H1 (cell line): ENCODE measurements around the gene SLC1A1. TPM values are rescaled to one million over a fixed set of nuclear protein-coding genes. Genes with fewer than 3 reads are reported as not detected.

Source experiments
- CTCF ChIA-PET: fragments of 300-600 bp; sonication (Branson Sonifier 250); formaldehyde crosslinking; loops from one replicate; lab custom pipeline; 2021; ENCODE audit not compliant: partially characterized antibody; lab: Charles Lee
- POLR2A ChIA-PET: fragments of 300-600 bp; sonication (Branson Sonifier 250); formaldehyde crosslinking; loops from one replicate; lab custom pipeline; 2021; ENCODE audit warnings: inconsistent platforms; ENCODE audit not compliant: partially characterized antibody; lab: Charles Lee
- DNase-seq, 2 experiments: peaks; one replicate each; pipeline versions ENCODE4 v3.0.0 to v3.0.0-alpha.2; 2010 to 2022; ENCODE audit warnings: low spot score in 2 of 2, low read depth in 1 of 2, mixed read lengths in 1 of 2
- FAIRE-seq: peaks from 2 replicates; lab custom pipeline; 2011; peaks lifted over from hg19 to GRCh38; lab: Jason Lieb, UNC
- H2AFZ ChIP-seq: 2 replicates; pipeline ENCODE4 v1.8.1; 2012; ENCODE audit warnings: low read length, inconsistent platforms
- H2AK5ac ChIP-seq: 2 replicates; pipeline ENCODE4 v1.6.1; 2013; ENCODE audit warnings: low read depth, low read length
- H2BK120ac ChIP-seq: replicated peaks from 2 replicates; pipeline ENCODE3; 2013; ENCODE audit warnings: low read depth, low read length, inconsistent platforms
- H2BK12ac ChIP-seq: 2 replicates; pipeline ENCODE4 v1.6.1; 2013; ENCODE audit warnings: low read depth, low read length
- H2BK15ac ChIP-seq: 2 replicates; pipeline ENCODE4 v1.6.1; 2013; ENCODE audit warnings: low read length
- H2BK20ac ChIP-seq: 2 replicates; pipeline ENCODE4 v1.6.1; 2013; ENCODE audit warnings: low read length
- H2BK5ac ChIP-seq: 2 replicates; pipeline ENCODE4 v1.6.1; 2013; ENCODE audit warnings: low read depth, low read length
- H3K14ac ChIP-seq: 2 replicates; pipeline ENCODE4 v1.6.1; 2013; ENCODE audit warnings: inconsistent platforms; ENCODE audit not compliant: insufficient read length
- H3K18ac ChIP-seq: 2 replicates; pipeline ENCODE4 v1.6.1; 2013; ENCODE audit warnings: low read length; ENCODE audit errors: extremely low read depth
- H3K23ac ChIP-seq: 2 replicates; pipeline ENCODE4 v1.6.1; 2013; ENCODE audit warnings: inconsistent platforms; ENCODE audit not compliant: insufficient read length
- H3K23me2 ChIP-seq: 2 replicates; pipeline ENCODE4 v1.6.1; 2013; ENCODE audit warnings: low read depth, low read length
- H3K27ac ChIP-seq: 2 replicates; pipeline ENCODE4 v1.6.1; 2011; ENCODE audit warnings: low read depth, low read length, inconsistent platforms
- H3K27me3 ChIP-seq, 4 experiments: replicated peaks in 1 of 4; 1 replicate in 1 of 4; 2 replicates in 3 of 4; pipeline versions ENCODE4 v1.6.1 to v1.8.1; 2011 to 2013; ENCODE audit warnings: low read length in 3 of 4, mild to moderate bottlenecking in 3 of 4, inconsistent platforms in 2 of 4, mixed read lengths in 2 of 4, moderate library complexity in 1 of 4; ENCODE audit not compliant: control insufficient read depth in 3 of 4, insufficient read depth in 3 of 4; ENCODE audit errors: extremely low read depth in 1 of 4
- H3K36me3 ChIP-seq, 4 experiments: 2 replicates each; pipeline versions ENCODE4 v1.6.1 to v1.8.1; 2011 to 2013; ENCODE audit warnings: mild to moderate bottlenecking in 4 of 4, low read length in 3 of 4, moderate library complexity in 2 of 4, control low read depth in 1 of 4, inconsistent platforms in 1 of 4; ENCODE audit not compliant: insufficient read depth in 4 of 4, control insufficient read depth in 2 of 4
- H3K4ac ChIP-seq: replicated peaks from 2 replicates; pipeline ENCODE3; 2013; ENCODE audit warnings: low read length, low read depth, mixed read lengths, inconsistent platforms; ENCODE audit not compliant: insufficient read length
- H3K4me1 ChIP-seq, 4 experiments: replicated peaks in 1 of 4; 1 replicate in 1 of 4; 2 replicates in 3 of 4; pipeline versions ENCODE4 v1.6.1 to v1.8.1; 2011 to 2013; ENCODE audit warnings: low read length in 3 of 4, inconsistent platforms in 2 of 4, mixed read lengths in 1 of 4; ENCODE audit not compliant: insufficient read depth in 4 of 4, control insufficient read depth in 3 of 4
- H3K4me2 ChIP-seq, 2 experiments: 2 replicates each; pipeline versions ENCODE4 v1.6.1 to v1.8.1; 2011 to 2013; ENCODE audit warnings: low read depth in 2 of 2, low read length in 2 of 2, control low read depth in 1 of 2, inconsistent platforms in 1 of 2, mild to moderate bottlenecking in 1 of 2; ENCODE audit not compliant: insufficient read depth in 1 of 2
- H3K4me3 ChIP-seq, 4 experiments: fragments of 200-600, 300-600 bp in 1 of 4; sonication (generic), shearing (Covaris generic), sonication (Bioruptor Twin) in 1 of 4; 2 replicates each; pipeline versions ENCODE4 v1.5.1 to v1.8.1; 2011 to 2016; ENCODE audit warnings: low read length in 4 of 4, low read depth in 3 of 4, control low read depth in 2 of 4, inconsistent platforms in 2 of 4, mild to moderate bottlenecking in 2 of 4, mixed read lengths in 1 of 4, moderate library complexity in 1 of 4; ENCODE audit not compliant: insufficient read depth in 2 of 4; ENCODE audit errors: extremely low read depth in 1 of 4
- H3K56ac ChIP-seq: replicated peaks from 2 replicates; pipeline ENCODE3; 2013; ENCODE audit warnings: low read depth, mild to moderate bottlenecking, mixed read lengths, low read length, inconsistent platforms; ENCODE audit not compliant: insufficient read length
- H3K79me1 ChIP-seq: 2 replicates; pipeline ENCODE4 v1.6.1; 2013; ENCODE audit warnings: low read depth, low read length, control low read depth
- H3K79me2 ChIP-seq, 2 experiments: 2 replicates each; pipeline versions ENCODE4 v1.6.1 to v1.8.1; 2012 to 2013; ENCODE audit warnings: low read length in 2 of 2, mild to moderate bottlenecking in 2 of 2, inconsistent platforms in 1 of 2; ENCODE audit not compliant: insufficient read depth in 2 of 2, control insufficient read depth in 1 of 2
- H3K9ac ChIP-seq, 4 experiments: replicated peaks in 1 of 4; 1 replicate in 1 of 4; 2 replicates in 3 of 4; pipeline versions ENCODE4 v1.6.1 to v1.8.1; 2011 to 2013; ENCODE audit warnings: low read depth in 3 of 4, low read length in 3 of 4, control low read depth in 2 of 4, mild to moderate bottlenecking in 2 of 4, moderate library complexity in 2 of 4, inconsistent platforms in 1 of 4; ENCODE audit errors: extremely low read depth in 1 of 4
- H3K9me3 ChIP-seq, 2 experiments: 2 replicates each; pipeline versions ENCODE4 v1.6.1 to v1.8.1; 2012 to 2013; ENCODE audit warnings: mild to moderate bottlenecking in 2 of 2, moderate library complexity in 2 of 2, control low read depth in 1 of 2, inconsistent platforms in 1 of 2, low read depth in 1 of 2, low read length in 1 of 2, mixed read lengths in 1 of 2; ENCODE audit not compliant: insufficient read depth in 2 of 2
- H4K20me1 ChIP-seq, 2 experiments: replicated peaks in 1 of 2; 2 replicates each; pipeline versions ENCODE3 to v1.8.1; 2011 to 2013; ENCODE audit warnings: inconsistent platforms in 2 of 2, low read length in 2 of 2, mild to moderate bottlenecking in 1 of 2; ENCODE audit not compliant: insufficient read depth in 2 of 2, control insufficient read depth in 1 of 2
- H4K5ac ChIP-seq: 2 replicates; pipeline ENCODE4 v1.6.1; 2013; ENCODE audit warnings: low read length, low read depth, mixed read lengths, inconsistent platforms; ENCODE audit not compliant: insufficient read length
- H4K8ac ChIP-seq: 2 replicates; pipeline ENCODE4 v1.8.0; 2013; ENCODE audit warnings: mild to moderate bottlenecking, moderate library complexity, low read length, inconsistent platforms; ENCODE audit not compliant: insufficient read depth; ENCODE audit errors: extremely low read depth
- H4K91ac ChIP-seq: replicated peaks from 2 replicates; pipeline ENCODE3; 2013; ENCODE audit warnings: low read length, mixed read lengths, inconsistent platforms; ENCODE audit not compliant: insufficient read length
- CBX5 ChIP-seq: fragments of 300-800, 300-1000 bp; sonication (generic); IDR thresholded peaks from 2 replicates; pipeline ENCODE4 v1.7.1; 2016; ENCODE audit warnings: antibody characterized with exemption, low read length, low read depth
- SIRT6 ChIP-seq: IDR thresholded peaks from one replicate; pipeline ENCODE4 v1.7.1; 2012; ENCODE audit warnings: low read length, inconsistent platforms
- ZNF274 ChIP-seq: IDR thresholded peaks from 2 replicates; pipeline ENCODE4 v1.7.0; 2012; ENCODE audit warnings: low read length, borderline replicate concordance; ENCODE audit errors: extremely low read depth
- WGBS, 2 experiments: shearing (Covaris generic) in 1 of 2; methylation state at CpG; one replicate each; pipeline versions ENCODE4 v1.1.6 to v1.1.7; 2013 to 2015; ENCODE audit warnings: low lambda C conversion rate in 2 of 2, mixed read lengths in 2 of 2, inconsistent platforms in 1 of 2, low coverage in 1 of 2, missing lambda C conversion rate in 1 of 2; ENCODE audit not compliant: insufficient replicate concordance in 2 of 2, insufficient coverage in 1 of 2, insufficient read length in 1 of 2; ENCODE audit errors: extremely low coverage in 1 of 2, missing lambda C conversion rate in 1 of 2; 5-methylcytosine and 5-hydroxymethylcytosine counted together
- polyA plus RNA-seq, 7 experiments: library from polyadenylated mRNA; depleted of rRNA in 3 of 7; stranded (reverse) in 5 of 7; unstranded in 2 of 7; fragments of >200 nt in 5 of 7; fragments of 200-250 nt in 2 of 7; gene quantifications; 1 replicate in 5 of 7; 2 replicates in 1 of 7; 4 replicates in 1 of 7; pipeline versions ENCODE4 v1.2.1 to v1.2.3, GENCODE V29; 2011 to 2013; ENCODE audit warnings: missing spikeins in 2 of 7, mixed read lengths in 2 of 7
- total RNA-seq: library from RNA; stranded (reverse); fragmentation: NEBNext Ultra II Directional; extraction: Animal tissue kit (Norgen Biotek cat#: 25700); gene quantifications from 2 replicates; pipeline ENCODE4 v1.2.1, GENCODE V29; 2021
- TF ChIP-seq, protein P1 (sequence below): IDR thresholded peaks from 2 replicates; pipeline ENCODE4 v1.6.1; 2012; ENCODE audit warnings: inconsistent platforms

Gene SLC1A1
- total and polyA plus RNA-seq, 2 of the 8 experiments (the other 6 are each of a cell fraction or from before 2014, with no cell fraction given), result 4.7 to 11.7 TPM

DNA sequence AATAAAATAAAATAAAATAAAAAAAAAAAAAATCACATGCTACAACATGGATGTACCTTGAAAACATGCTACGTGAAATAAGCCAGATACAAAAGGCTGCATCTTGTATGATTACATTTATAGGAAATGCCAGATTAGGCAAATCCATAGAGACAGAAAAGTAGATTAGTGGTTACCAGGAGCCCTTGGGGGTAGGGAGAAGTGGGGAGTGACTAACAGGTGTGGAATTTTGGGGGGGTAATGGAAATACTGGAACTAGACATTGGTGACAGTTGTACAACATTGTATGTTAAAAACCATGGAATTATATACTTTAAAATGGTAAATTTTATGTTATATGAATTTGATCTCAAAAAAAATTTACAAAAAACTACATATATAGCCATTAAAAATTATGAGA lies 47.3 kb downstream of the SLC1A1 start:
- no peaks in the 10 kb centered on the region for H3K79me1 ChIP-seq
- peaks cover 3 to 4% of the 10 kb centered on the region in 2 experiments; a peak in 1 of 4 replicates for H3K9me3 ChIP-seq
- peaks cover 0 to 3% (median 0%) of the 10 kb centered on the region in 4 experiments; a peak in 3 of 7 replicates for H3K4me1 ChIP-seq
- H3K27ac ChIP-seq, result no peak overlapping the region
- H2BK120ac ChIP-seq, result no peak overlapping the region
- no peak overlapping the region for H4K5ac ChIP-seq
- no peak overlapping the region for H3K23ac ChIP-seq
- no peak overlapping the region for H3K56ac ChIP-seq
- POLR2A ChIA-PET, result no interaction called here
- H3K36me3 ChIP-seq, result no peaks in the 10 kb centered on the region
- 87% methylated on average over 1 of the region's 1 CpG; no CpG with 5 or more reads in 1 of the 2 experiments for WGBS, 2 experiments
- H3K4me2 ChIP-seq, result no peak overlapping the region
- TF ChIP-seq ZNF274, result no peak
- no peak for TF ChIP-seq CBX5
- no peak for TF ChIP-seq SIRT6
- TF ChIP-seq, protein P1, sequence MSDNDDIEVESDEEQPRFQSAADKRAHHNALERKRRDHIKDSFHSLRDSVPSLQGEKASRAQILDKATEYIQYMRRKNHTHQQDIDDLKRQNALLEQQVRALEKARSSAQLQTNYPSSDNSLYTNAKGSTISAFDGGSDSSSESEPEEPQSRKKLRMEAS, result no peak
- no peaks in the 10 kb centered on the region for H4K20me1 ChIP-seq
- no peak overlapping the region for H3K4ac ChIP-seq
- H3K23me2 ChIP-seq, result no peaks in the 10 kb centered on the region
- FAIRE-seq, result no peak
- no peak overlapping the region for H2BK5ac ChIP-seq
- H2BK20ac ChIP-seq, result no peak overlapping the region
- no peak overlapping the region for H3K9ac ChIP-seq
- no peak overlapping the region for H3K14ac ChIP-seq
- no peak overlapping the region for H2BK15ac ChIP-seq
- no peak overlapping the region for H2AK5ac ChIP-seq
- H4K8ac ChIP-seq, result no peak overlapping the region
- DNase-seq, result no peak
- no peak overlapping the region for H3K18ac ChIP-seq
- no peak overlapping the region for H4K91ac ChIP-seq
- no peak overlapping the region for H2BK12ac ChIP-seq
- no peaks in the 10 kb centered on the region for H3K27me3 ChIP-seq
- no peak overlapping the region for H3K4me3 ChIP-seq
- H2AFZ ChIP-seq, result no peak overlapping the region
- CTCF ChIA-PET, result interaction anchor here (1.3 to 4.5 kb wide), 2 partner anchors 12 to 1037 kb away, joined by 4 to 53 read pairs; no protein-coding TSS in a partner anchor
- H3K79me2 ChIP-seq, result no peaks in the 10 kb centered on the region
